Measurements from ENCODE around the gene HIP1.
"Not testable (repeated sequence)": the region's sequence is repeated elsewhere in the genome, so short reads cannot be mapped to it uniquely, and the experiment has no call there.

HIP1 gene

DNA sequence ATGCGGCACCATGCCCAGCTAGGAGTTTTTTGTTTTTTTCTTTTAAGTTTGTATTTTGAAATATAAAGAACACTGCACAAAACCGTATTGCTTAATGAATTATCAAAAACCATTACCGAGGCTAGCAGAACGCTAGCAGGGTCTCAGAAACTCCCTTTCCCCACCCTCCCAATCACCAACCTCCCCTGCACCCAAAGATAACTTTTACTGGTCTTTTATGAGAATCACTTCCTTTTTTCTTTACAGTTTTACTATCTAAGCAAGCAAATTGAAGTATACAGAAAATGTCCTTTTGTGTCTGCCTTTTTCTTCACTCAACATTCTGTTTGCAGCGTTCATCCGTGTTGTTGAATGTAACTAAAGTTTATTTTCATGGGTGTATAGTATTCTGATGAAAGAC, 13.4 kb downstream of the HIP1 start:
- no peak overlapping the region for H3K4me3 ChIP-seq (ENCODE audit: low read depth, low read length)
- DNase-seq (ENCODE audit: low read depth): no peak
- TF ChIP-seq, protein P1, sequence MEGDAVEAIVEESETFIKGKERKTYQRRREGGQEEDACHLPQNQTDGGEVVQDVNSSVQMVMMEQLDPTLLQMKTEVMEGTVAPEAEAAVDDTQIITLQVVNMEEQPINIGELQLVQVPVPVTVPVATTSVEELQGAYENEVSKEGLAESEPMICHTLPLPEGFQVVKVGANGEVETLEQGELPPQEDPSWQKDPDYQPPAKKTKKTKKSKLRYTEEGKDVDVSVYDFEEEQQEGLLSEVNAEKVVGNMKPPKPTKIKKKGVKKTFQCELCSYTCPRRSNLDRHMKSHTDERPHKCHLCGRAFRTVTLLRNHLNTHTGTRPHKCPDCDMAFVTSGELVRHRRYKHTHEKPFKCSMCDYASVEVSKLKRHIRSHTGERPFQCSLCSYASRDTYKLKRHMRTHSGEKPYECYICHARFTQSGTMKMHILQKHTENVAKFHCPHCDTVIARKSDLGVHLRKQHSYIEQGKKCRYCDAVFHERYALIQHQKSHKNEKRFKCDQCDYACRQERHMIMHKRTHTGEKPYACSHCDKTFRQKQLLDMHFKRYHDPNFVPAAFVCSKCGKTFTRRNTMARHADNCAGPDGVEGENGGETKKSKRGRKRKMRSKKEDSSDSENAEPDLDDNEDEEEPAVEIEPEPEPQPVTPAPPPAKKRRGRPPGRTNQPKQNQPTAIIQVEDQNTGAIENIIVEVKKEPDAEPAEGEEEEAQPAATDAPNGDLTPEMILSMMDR (IDR thresholded peaks at IDR 0.05; ENCODE audit: low read depth, low read length, missing control alignments): no peak

GRCh38 chr7:75723444-75723843, 15.3 kb downstream of the HIP1 start:
- no peak overlapping the region for H3K4me3 ChIP-seq (ENCODE audit: low read depth, low read length)
- TF ChIP-seq, protein P1 (IDR thresholded peaks at IDR 0.05; ENCODE audit: low read depth, low read length, missing control alignments): no peak
- no peak for DNase-seq (ENCODE audit: low read depth)

DNA sequence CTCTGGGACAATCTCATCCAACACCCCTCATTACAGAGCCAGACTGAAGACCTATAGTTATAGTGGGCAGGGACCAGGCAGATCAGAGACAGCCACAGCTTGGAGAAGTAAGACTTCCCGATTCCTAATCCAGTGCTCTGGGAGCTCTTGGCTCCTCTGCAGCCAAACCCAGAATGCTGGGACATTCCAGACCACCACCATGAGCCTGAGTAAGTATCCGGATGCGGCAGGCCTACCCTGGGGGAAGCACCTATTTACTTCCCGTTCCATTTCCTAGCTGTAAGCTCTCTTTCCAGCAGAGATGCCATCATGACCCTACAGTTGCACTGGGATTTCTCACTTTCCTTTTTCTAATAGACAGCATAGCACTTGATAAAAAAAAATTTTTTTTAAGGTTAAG, 16.4 kb downstream of the HIP1 start:
- no peak for DNase-seq (ENCODE audit: low read depth)
- no peak overlapping the region for H3K4me3 ChIP-seq (ENCODE audit: low read depth, low read length)
- TF ChIP-seq, protein P1 (IDR thresholded peaks at IDR 0.05; ENCODE audit: low read depth, low read length, missing control alignments): no peak

DNA sequence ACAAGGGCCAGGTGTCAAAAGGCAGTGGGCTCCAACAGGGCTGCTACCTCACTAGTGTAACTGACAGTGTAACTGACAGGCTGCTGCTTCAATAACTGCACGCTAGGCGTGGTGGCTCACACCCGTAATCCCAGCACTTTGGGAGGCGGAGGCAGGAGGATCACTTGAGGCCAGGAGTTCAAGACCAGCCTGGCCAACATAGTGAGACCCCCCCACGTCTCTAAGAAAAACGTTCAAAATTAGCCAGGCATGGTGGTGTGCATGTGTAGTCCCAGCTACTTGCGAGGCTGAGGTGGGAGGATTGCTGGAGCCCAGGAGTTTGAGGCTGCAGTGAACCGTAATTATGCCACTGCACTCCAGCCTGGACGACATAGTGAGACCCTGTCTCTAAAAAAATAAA, 16.8 kb downstream of the HIP1 start:
- not testable (repeated sequence) for H3K4me3 ChIP-seq (ENCODE audit: low read depth, low read length)

GRCh38 chr7:75721426-75721825, 17.3 kb downstream of the HIP1 start:
- H3K4me3 ChIP-seq (ENCODE audit: low read depth, low read length): no peak overlapping the region
- no peak for DNase-seq (ENCODE audit: low read depth)
- TF ChIP-seq, protein P1 (IDR thresholded peaks at IDR 0.05; ENCODE audit: low read depth, low read length, missing control alignments): no peak

More for the DNA sequence above, 16.8 kb downstream of the HIP1 start:
- DNase-seq (ENCODE audit: low read depth): not testable (repeated sequence)

GRCh38 chr7:75719626-75720025, 19.1 kb downstream of the HIP1 start:
- no peak overlapping the region for H3K4me3 ChIP-seq (ENCODE audit: low read depth, low read length)
- DNase-seq (ENCODE audit: low read depth): no peak
- TF ChIP-seq, protein P1 (IDR thresholded peaks at IDR 0.05; ENCODE audit: low read depth, low read length, missing control alignments): no peak

DNA sequence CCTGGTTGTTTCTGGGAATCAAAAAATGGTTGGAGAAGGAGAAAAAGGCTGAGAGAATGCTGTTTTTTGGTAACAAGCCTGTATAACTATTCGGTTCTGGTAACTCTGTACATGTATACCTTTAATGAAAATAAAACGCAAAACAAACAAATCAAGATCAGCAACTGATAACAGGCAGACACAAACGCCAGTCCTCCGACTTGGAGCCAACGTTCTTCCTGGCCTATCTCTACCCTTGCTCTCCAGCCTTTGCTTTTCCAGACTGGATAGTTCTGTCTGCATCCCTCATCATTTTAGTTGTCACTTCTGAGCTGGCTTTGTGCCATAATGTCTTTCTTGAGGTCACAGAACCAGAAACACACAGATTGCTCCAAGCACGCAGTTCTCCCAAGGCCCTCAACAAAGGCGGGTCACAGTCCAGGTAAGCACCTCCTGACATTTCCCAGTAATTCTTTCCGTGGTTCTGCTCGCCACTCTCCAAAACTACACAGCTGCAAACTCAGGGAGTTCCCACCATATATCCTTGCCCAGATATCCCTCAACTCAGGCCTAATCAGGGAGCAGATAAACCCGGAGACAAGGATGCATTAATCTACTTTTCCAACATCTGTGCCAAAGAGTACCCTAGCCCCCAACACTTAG, 20.2 kb downstream of the HIP1 start:
- H3K4me3 ChIP-seq (ENCODE audit: low read depth, low read length): no peak overlapping the region
- TF ChIP-seq, protein P1 (IDR thresholded peaks at IDR 0.05; ENCODE audit: low read depth, low read length, missing control alignments): no peak
- no peak for DNase-seq (ENCODE audit: low read depth)

GRCh38 chr7:75717746-75718145, 21.0 kb downstream of the HIP1 start:
- H3K4me3 ChIP-seq (ENCODE audit: low read depth, low read length); DNase-seq (ENCODE audit: low read depth): not testable (repeated sequence)

Measured in GM12864 (cell line).